Panc1 (cell line): ENCODE data around the gene JAZF1. TPM values are rescaled to one million over a fixed set of nuclear protein-coding genes. Genes with fewer than 3 reads are reported as not detected.

Experiments
- ATAC-seq: fragments of 200-7000 bp; cut with Tn5 transposase; 2 replicates; pipeline ENCODE4 v1.9.1; 2020; ENCODE audit warnings: mild to moderate bottlenecking, moderate library complexity
- BruUV-seq: library from RNA; stranded (reverse); fragments of 400-500 nt; replicated peaks from 2 replicates; lab custom pipeline; 2021; lab: Mats Ljungman, UMichigan
- CTCF ChIA-PET: fragments of 300-600 bp; sonication (Branson Sonifier 250); formaldehyde crosslinking; loops from one replicate; lab custom pipeline; 2022; ENCODE audit warnings: antibody characterized with exemption; lab: Charles Lee
- POLR2A ChIA-PET: fragments of 300-600 bp; sonication (Branson Sonifier 250); formaldehyde crosslinking; loops from one replicate; lab custom pipeline; 2022; ENCODE audit warnings: antibody characterized with exemption; lab: Charles Lee
- DNase-seq: peaks from one replicate; pipeline ENCODE4 v3.0.0-alpha.2; 2010; ENCODE audit warnings: low read depth, low spot score
- H3K27ac ChIP-seq: 2 replicates; pipeline ENCODE4 v1.5.1; 2011; ENCODE audit warnings: mild to moderate bottlenecking, low read length, inconsistent platforms
- H3K27me3 ChIP-seq: fragments of 200-500 bp; sonication (Bioruptor generic); 2 replicates; pipeline ENCODE4 v1.6.0; 2014; ENCODE audit warnings: low read length, inconsistent platforms; ENCODE audit not compliant: control insufficient read depth, insufficient read depth
- H3K36me3 ChIP-seq: fragments of 200-500 bp; sonication (Bioruptor generic); 2 replicates; pipeline ENCODE4 v1.5.1; 2014; ENCODE audit warnings: inconsistent platforms, mild to moderate bottlenecking, low read length, moderate library complexity; ENCODE audit not compliant: control insufficient read depth, insufficient read depth
- H3K4me1 ChIP-seq: 2 replicates; pipeline ENCODE4 v1.5.1; 2011; ENCODE audit warnings: inconsistent platforms, mild to moderate bottlenecking, low read length, moderate library complexity; ENCODE audit not compliant: control insufficient read depth, insufficient read depth
- H3K4me3 ChIP-seq, 2 experiments: 2 replicates each; pipeline ENCODE4 v1.5.1; 2011 to 2012; ENCODE audit warnings: low read depth in 2 of 2, low read length in 2 of 2, mild to moderate bottlenecking in 2 of 2, inconsistent platforms in 1 of 2, moderate library complexity in 1 of 2
- H3K9me3 ChIP-seq: fragments of 200-500 bp; sonication (Bioruptor generic); 2 replicates; pipeline ENCODE4 v1.5.1; 2014; ENCODE audit warnings: low read depth, mild to moderate bottlenecking, inconsistent platforms, low read length, moderate library complexity; ENCODE audit not compliant: control insufficient read depth, insufficient read depth
- CTCF ChIP-seq: fragments of 450-650 bp; IDR thresholded peaks from 2 replicates; pipeline ENCODE4 v1.5.1; 2017; ENCODE audit warnings: mild to moderate bottlenecking
- POLR2AphosphoS5 ChIP-seq: IDR thresholded peaks from 2 replicates; pipeline ENCODE4 v1.6.1; 2012; ENCODE audit warnings: mild to moderate bottlenecking, low read depth, low read length, moderate library complexity
- REST ChIP-seq, 2 experiments: IDR thresholded peaks; 2 replicates each; pipeline ENCODE4 v1.6.1; 2011 to 2012; ENCODE audit warnings: low read depth in 2 of 2, control low read depth in 1 of 2, low read length in 1 of 2, mild to moderate bottlenecking in 1 of 2, moderate library complexity in 1 of 2; ENCODE audit not compliant: insufficient read depth in 1 of 2
- SIN3A ChIP-seq: IDR thresholded peaks from 2 replicates; pipeline ENCODE4 v1.6.1; 2012; ENCODE audit warnings: low read depth, mild to moderate bottlenecking, low read length, moderate library complexity, borderline replicate concordance; ENCODE audit not compliant: insufficient read depth
- TCF7L2 ChIP-seq: IDR thresholded peaks from 2 replicates; pipeline ENCODE4 v1.6.1; 2011; ENCODE audit warnings: mild to moderate bottlenecking, low read depth, low read length, inconsistent platforms
- in situ Hi-C: cut with HindIII; loops from 2 replicates; pipeline ENCODE4 v1.10.0; 2016; ENCODE audit warnings: low sequenced_read_pairs, low pct_unique_long_range_greater_than_20kb
- intact Hi-C: fragments of 100-400 bp; cut with micrococcal nuclease; formaldehyde crosslinking; loops from one replicate; pipeline ENCODE4 v1.10.0; 2022; ENCODE audit not compliant: unreplicated experiment
- total RNA-seq: library from RNA; stranded (reverse); gene quantifications from one replicate; pipeline ENCODE4 v1.2.1, GENCODE V29; 2021; ENCODE audit not compliant: unreplicated experiment

The JAZF1 gene
- total RNA-seq, 1 experiment from 2014 or later: 8.8 TPM

GRCh38 chr7:28149291-28150101 lies 31.1 kb downstream of the JAZF1 start:
- ATAC-seq: peak; percentile 80
- no peaks in the 10 kb centered on the region for H3K27me3 ChIP-seq
- H3K27ac ChIP-seq: peak overlapping the region; percentile 39
- H3K9me3 ChIP-seq: no peaks in the 10 kb centered on the region
- intact Hi-C loops: no loop called here
- BruUV-seq: no TSS peak
- ChIA-PET CTCF (no interaction called here), POLR2A (no interaction called here)
- in situ Hi-C loops: no loop called here
- DNase-seq: no peak
- H3K4me3 ChIP-seq: no peak overlapping the region
- TF ChIP-seq REST (IDR thresholded peaks at IDR 0.05; ENCODE audit: insufficient read depth in 1 of 2, low read depth in 2 of 2, low read length in 1 of 2): no peak
- TF ChIP-seq TCF7L2: peak; percentile 70
- no peak for TF ChIP-seq SIN3A
- no peak for TF ChIP-seq CTCF
- TF ChIP-seq POLR2AphosphoS5: no peak
- H3K4me1 ChIP-seq: peaks cover 17% of the 10 kb centered on the region
- no peaks in the 10 kb centered on the region for H3K36me3 ChIP-seq

- no peaks in the 10 kb centered on the region for H3K36me3 ChIP-seq
- in situ Hi-C loops: no loop called here
- ChIA-PET CTCF (no interaction called here), POLR2A (no interaction called here)
- H3K9me3 ChIP-seq: no peaks in the 10 kb centered on the region
- no peak for DNase-seq
- no peaks in the 10 kb centered on the region for H3K27me3 ChIP-seq
- intact Hi-C loops: no loop called here
- no TSS peak for BruUV-seq
- no peak overlapping the region for H3K4me3 ChIP-seq
- ATAC-seq: no peak
- peaks cover 17% of the 10 kb centered on the region for H3K4me1 ChIP-seq
- H3K27ac ChIP-seq: no peak overlapping the region
- TF ChIP-seq SIN3A (no peak), REST (IDR thresholded peaks at IDR 0.05; ENCODE audit: insufficient read depth in 1 of 2, low read depth in 2 of 2, low read length in 1 of 2) (no peak), TCF7L2 (no peak), CTCF (no peak), POLR2AphosphoS5 (no peak)
These were observed 34.7 kb downstream of the JAZF1 start for GRCh38 chr7:28145931-28146330.
